Measurements from ENCODE around the gene EXOC3L4.

The EXOC3L4 gene

DNA sequence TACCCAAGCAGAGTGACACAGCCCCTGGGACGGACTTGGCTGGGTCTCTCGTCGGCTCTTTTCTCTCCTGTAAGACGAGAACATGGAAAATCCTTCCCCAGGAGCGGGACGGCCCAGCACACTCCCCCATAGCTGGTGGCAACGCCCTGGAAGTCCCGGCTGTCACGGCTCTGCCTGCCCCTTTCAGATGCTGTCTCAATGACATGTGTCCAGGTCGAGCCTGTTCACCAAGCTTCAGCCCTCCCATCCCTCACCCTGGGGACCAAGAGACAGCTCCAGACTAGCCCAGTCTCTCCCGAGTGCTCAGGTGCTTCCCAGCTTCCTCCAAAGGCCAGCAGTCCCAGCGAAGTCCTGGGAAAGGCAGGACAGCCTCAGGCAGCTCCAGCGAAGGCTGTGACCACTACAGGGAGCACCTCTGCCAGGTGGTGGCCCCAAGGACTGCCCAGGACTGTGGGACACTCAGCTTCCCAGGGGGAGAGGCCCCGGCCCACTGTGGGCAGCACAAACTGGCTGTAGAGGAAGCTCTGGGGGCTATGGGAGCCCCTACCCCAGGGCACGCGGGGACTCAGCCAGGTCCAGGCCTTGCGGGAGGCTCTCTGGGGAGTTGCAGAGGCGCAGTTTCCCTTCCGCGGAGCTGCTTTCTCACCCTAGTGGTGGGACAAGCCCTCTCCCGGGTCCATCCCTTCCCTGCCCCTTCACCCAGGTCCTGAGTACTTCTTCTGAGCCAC is 62.3 kb downstream of the EXOC3L4 start:
- DNase-seq = no peak

DNA sequence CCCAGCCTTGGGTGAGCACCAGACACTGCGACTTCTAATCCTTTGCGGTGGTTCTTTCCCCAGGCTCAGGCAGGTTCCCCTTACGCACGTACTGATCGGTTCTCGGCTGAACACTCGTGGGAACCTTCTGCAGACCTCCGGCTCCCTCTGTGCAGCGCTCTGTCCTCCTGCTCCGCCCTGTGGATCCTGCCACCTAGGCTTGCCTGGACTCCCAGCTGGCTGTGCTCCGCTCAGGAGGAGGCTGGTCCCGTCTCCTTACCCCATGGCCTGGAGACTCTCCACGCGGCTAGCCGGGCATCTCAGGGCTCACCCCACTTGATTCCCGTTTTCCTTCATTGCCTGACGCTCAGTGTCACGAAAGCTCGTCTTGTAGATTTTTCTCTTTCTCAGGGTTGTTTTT is 63.4 kb downstream of the EXOC3L4 start:
- DNase-seq = no peak

DNA sequence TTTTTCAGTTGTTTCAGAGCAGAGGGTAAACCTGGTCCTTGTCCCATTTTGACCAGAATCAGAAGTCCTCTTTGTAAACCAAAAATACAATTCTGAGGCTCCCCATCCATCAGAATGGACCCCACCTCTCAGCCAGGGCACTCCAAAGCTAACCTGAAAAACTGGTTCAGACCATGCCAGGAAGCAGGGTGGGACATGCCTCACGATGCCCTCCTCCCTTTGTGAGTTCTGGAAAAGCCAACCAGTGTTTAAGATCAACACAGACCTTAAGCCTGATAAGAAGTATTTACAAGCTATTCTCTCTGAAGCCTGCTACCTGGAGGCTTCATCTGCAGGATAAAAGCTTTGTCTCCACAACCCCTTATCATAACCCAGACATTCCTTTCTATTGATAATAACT is 64.2 kb downstream of the EXOC3L4 start:
- DNase-seq = no peak

All from NCI-H1694 treated with DMSO at 0.1 percent for 48 hours (cell line).